GM21717 (cell line): ENCODE data around the gene GLCE.
"Not testable (repeated sequence)": the region's sequence is repeated elsewhere in the genome, so short reads cannot be mapped to it uniquely, and the experiment has no call there.

ENCODE experiments used
- ATAC-seq: cut with Tn5 transposase; IDR thresholded peaks from one replicate; pipeline ENCODE4 v1.9.1; 2021; ENCODE audit warnings: mild to moderate bottlenecking, moderate library complexity; ENCODE audit not compliant: unreplicated experiment

The GLCE gene

GRCh38 chr15:69158201-69158842 lies 2.1 kb upstream of the GLCE start:
- no peak for ATAC-seq

- no peak for ATAC-seq
Measured at GRCh38 chr15:69158843-69159240, 1.6 kb upstream of the GLCE start.

- no peak for ATAC-seq
Measured at GRCh38 chr15:69159805-69160140, 662 bp upstream of the GLCE start.

- ATAC-seq, result no peak
Measured at GRCh38 chr15:69161079-69161877, 843 bp downstream of the GLCE start.

- ATAC-seq, result no peak
Measured at GRCh38 chr15:69161878-69162213, 1.4 kb downstream of the GLCE start.

- no peak for ATAC-seq
Measured at GRCh38 chr15:69163141-69163669, 2.8 kb downstream of the GLCE start.

- no peak for ATAC-seq
Measured at GRCh38 chr15:69164807-69165636, 4.6 kb downstream of the GLCE start.

- no peak for ATAC-seq
Measured at GRCh38 chr15:69165637-69166025, 5.2 kb downstream of the GLCE start.

GRCh38 chr15:69167218-69167846 lies 6.9 kb downstream of the GLCE start:
- ATAC-seq, result no peak

GRCh38 chr15:69168361-69168760 lies 7.9 kb downstream of the GLCE start:
- ATAC-seq, result not testable (repeated sequence)

GRCh38 chr15:69169540-69169939 lies 9.1 kb downstream of the GLCE start:
- not testable (repeated sequence) for ATAC-seq

GRCh38 chr15:69170597-69170996 lies 10.2 kb downstream of the GLCE start:
- ATAC-seq, result no peak

GRCh38 chr15:69172847-69173246 lies 12.4 kb downstream of the GLCE start:
- no peak for ATAC-seq

- no peak for ATAC-seq
Measured at GRCh38 chr15:69175536-69175935, 15.1 kb downstream of the GLCE start.

- no peak for ATAC-seq
Measured at GRCh38 chr15:69181424-69181823, 21.0 kb downstream of the GLCE start.

- no peak for ATAC-seq
Measured at GRCh38 chr15:69185216-69185615, 24.8 kb downstream of the GLCE start.

- ATAC-seq, result no peak
Measured at GRCh38 chr15:69185706-69186105, 25.3 kb downstream of the GLCE start.

GRCh38 chr15:69189157-69189556 lies 28.7 kb downstream of the GLCE start:
- ATAC-seq, result no peak

- ATAC-seq, result no peak
Measured at GRCh38 chr15:69190091-69190490, 29.7 kb downstream of the GLCE start.

GRCh38 chr15:69190504-69190903 lies 30.1 kb downstream of the GLCE start:
- ATAC-seq, result no peak
